Mesenchymal stem cell (in vitro differentiated cells and primary cell): ENCODE data around the gene CRBN.
A peak's percentile ranks its signal among the peaks of the same experiment; 100 is the strongest.

Source experiments
- DNase-seq: peaks from one replicate; pipeline ENCODE4 v3.0.0-alpha.2; 2013
- H2AFZ ChIP-seq: one replicate; pipeline ENCODE4 v1.6.1; 2013; ENCODE audit warnings: low read depth, mild to moderate bottlenecking, control low read depth, inconsistent platforms, low read length, moderate library complexity
- H2AK5ac ChIP-seq: 2 replicates; pipeline ENCODE4 v1.6.1; 2013; ENCODE audit warnings: low read length, moderate library complexity, mild to moderate bottlenecking, inconsistent platforms; ENCODE audit not compliant: severe bottlenecking
- H2BK120ac ChIP-seq: one replicate; pipeline ENCODE4 v1.6.1; 2013; ENCODE audit warnings: low read depth, mild to moderate bottlenecking, inconsistent platforms, low read length, moderate library complexity
- H2BK12ac ChIP-seq, 2 experiments: one replicate each; pipeline ENCODE4 v1.6.1; 2013; ENCODE audit warnings: inconsistent platforms in 2 of 2, low read length in 2 of 2, mild to moderate bottlenecking in 2 of 2, moderate library complexity in 2 of 2, control low read depth in 1 of 2
- H2BK15ac ChIP-seq: one replicate; pipeline ENCODE4 v1.6.1; 2013; ENCODE audit warnings: mild to moderate bottlenecking, low read depth, inconsistent platforms; ENCODE audit not compliant: poor library complexity, severe bottlenecking
- H2BK5ac ChIP-seq: 2 replicates; pipeline ENCODE4 v1.6.1; 2013; ENCODE audit warnings: low read depth, mild to moderate bottlenecking, low read length, control low read depth, inconsistent platforms; ENCODE audit not compliant: poor library complexity, severe bottlenecking
- H3K14ac ChIP-seq, 2 experiments: one replicate each; pipeline ENCODE4 v1.6.1; 2013; ENCODE audit warnings: inconsistent platforms in 2 of 2, low read length in 2 of 2, control low read depth in 1 of 2, mild to moderate bottlenecking in 1 of 2, moderate library complexity in 1 of 2
- H3K18ac ChIP-seq, 2 experiments: one replicate each; pipeline ENCODE4 v1.6.1; 2013; ENCODE audit warnings: inconsistent platforms in 2 of 2, low read length in 2 of 2, control low read depth in 1 of 2, low read depth in 1 of 2, mild to moderate bottlenecking in 1 of 2
- H3K23ac ChIP-seq, 2 experiments: one replicate each; pipeline ENCODE4 v1.6.1; 2013; ENCODE audit warnings: inconsistent platforms in 2 of 2, low read length in 2 of 2, mild to moderate bottlenecking in 2 of 2, moderate library complexity in 2 of 2, control low read depth in 1 of 2
- H3K27ac ChIP-seq: 2 replicates; pipeline ENCODE4 v1.5.1; 2013; ENCODE audit warnings: mild to moderate bottlenecking, moderate library complexity, low read length, control low read depth, inconsistent platforms; ENCODE audit not compliant: poor library complexity, severe bottlenecking
- H3K27me3 ChIP-seq, 2 experiments: 2 replicates each; pipeline versions ENCODE4 v1.6.1 to v1.7.0; 2013; ENCODE audit warnings: low read length in 2 of 2, mild to moderate bottlenecking in 2 of 2, moderate library complexity in 2 of 2, control low read depth in 1 of 2, inconsistent platforms in 1 of 2; ENCODE audit not compliant: control insufficient read depth in 1 of 2, insufficient read depth in 1 of 2
- H3K36me3 ChIP-seq, 2 experiments: 2 replicates each; pipeline versions ENCODE4 v1.6.1 to v1.7.0; 2013; ENCODE audit warnings: low read length in 2 of 2, control low read depth in 1 of 2, inconsistent platforms in 1 of 2, low read depth in 1 of 2, mild to moderate bottlenecking in 1 of 2; ENCODE audit not compliant: insufficient read depth in 2 of 2, control insufficient read depth in 1 of 2
- H3K4ac ChIP-seq, 2 experiments: one replicate each; pipeline ENCODE4 v1.6.1; 2013; ENCODE audit warnings: inconsistent platforms in 2 of 2, low read length in 2 of 2, mild to moderate bottlenecking in 2 of 2, moderate library complexity in 2 of 2, control low read depth in 1 of 2, low read depth in 1 of 2
- H3K4me1 ChIP-seq: 2 replicates; pipeline ENCODE4 v1.6.1; 2013; ENCODE audit warnings: low read depth, low read length, control low read depth; ENCODE audit not compliant: control insufficient read depth, insufficient read depth
- H3K4me2 ChIP-seq: 2 replicates; pipeline ENCODE4 v1.6.1; 2013; ENCODE audit warnings: low read length, mild to moderate bottlenecking, inconsistent platforms; ENCODE audit not compliant: poor library complexity, severe bottlenecking
- H3K4me3 ChIP-seq, 2 experiments: 2 replicates each; pipeline versions ENCODE4 v1.5.1 to v1.7.0; 2013; ENCODE audit warnings: low read length in 2 of 2, mild to moderate bottlenecking in 2 of 2, control low read depth in 1 of 2, low read depth in 1 of 2; ENCODE audit not compliant: insufficient read depth in 1 of 2
- H3K79me1 ChIP-seq: replicated peaks from 2 replicates; pipeline ENCODE4 v1.6.1; 2013; ENCODE audit warnings: mild to moderate bottlenecking, control low read depth, low read length, inconsistent platforms; ENCODE audit not compliant: poor library complexity, severe bottlenecking
- H3K9ac ChIP-seq: 2 replicates; pipeline ENCODE4 v1.7.0; 2013; ENCODE audit warnings: mild to moderate bottlenecking, low read length, moderate library complexity
- H3K9me3 ChIP-seq: 2 replicates; pipeline ENCODE4 v1.7.0; 2013; ENCODE audit warnings: mild to moderate bottlenecking, low read length; ENCODE audit not compliant: control insufficient read depth
- H4K8ac ChIP-seq: one replicate; pipeline ENCODE4 v1.6.1; 2013; ENCODE audit warnings: inconsistent platforms, mild to moderate bottlenecking, low read length, moderate library complexity
- H4K91ac ChIP-seq: one replicate; pipeline ENCODE4 v1.6.1; 2013; ENCODE audit warnings: mild to moderate bottlenecking, low read length, inconsistent platforms
- WGBS: methylation state at CpG from one replicate; pipeline ENCODE4 v1.1.7; 2013; ENCODE audit warnings: mixed read lengths; 5-methylcytosine and 5-hydroxymethylcytosine counted together

CRBN gene

DNA sequence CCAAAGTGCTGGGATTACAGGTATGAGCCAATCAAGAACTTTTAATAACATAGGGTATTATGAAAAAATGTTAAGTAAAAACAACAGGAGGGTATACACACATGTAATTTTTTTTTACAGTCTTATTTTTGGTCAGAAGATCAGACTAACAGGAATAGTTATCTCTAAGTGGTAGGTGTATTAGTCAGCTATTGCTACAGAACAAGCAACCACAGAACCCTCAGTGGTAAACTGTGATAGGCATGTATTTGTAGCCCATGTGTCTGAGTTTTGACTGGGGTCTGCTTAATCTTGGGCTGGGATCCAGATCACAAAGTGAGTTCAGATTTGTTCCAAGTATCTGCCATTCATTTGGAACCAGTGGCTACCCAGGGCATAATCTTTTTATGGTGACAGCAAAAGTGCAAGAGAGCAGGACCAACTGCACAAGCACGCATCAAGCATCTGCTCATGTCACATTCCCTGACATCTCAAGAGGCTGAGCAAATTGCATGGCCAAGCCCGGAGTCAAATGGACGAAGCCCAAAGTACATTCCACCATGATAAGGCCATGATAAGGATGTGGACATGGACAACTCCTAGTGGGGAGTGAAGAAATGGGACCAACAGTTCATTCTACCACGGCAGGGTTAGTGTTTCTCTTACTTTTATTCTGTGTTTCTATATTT lies 66.3 kb downstream of the CRBN start:
- H3K14ac ChIP-seq = no peak overlapping the region
- DNase-seq = no peak
- H4K91ac ChIP-seq = no peak overlapping the region
- WGBS = 73% methylated on average over 3 of the region's 4 CpGs
- no peaks in the 10 kb centered on the region for H3K36me3 ChIP-seq
- H3K18ac ChIP-seq = no peak overlapping the region
- H3K4me1 ChIP-seq = no peaks in the 10 kb centered on the region
- H2AFZ ChIP-seq = no peak overlapping the region
- no peak overlapping the region for H3K4me2 ChIP-seq
- no peak overlapping the region for H3K23ac ChIP-seq
- no peak overlapping the region for H2BK15ac ChIP-seq
- no peak overlapping the region for H3K4ac ChIP-seq
- H2BK12ac ChIP-seq = no peak overlapping the region
- H2BK5ac ChIP-seq = no peak overlapping the region
- no peak overlapping the region for H2AK5ac ChIP-seq
- no peak overlapping the region for H3K4me3 ChIP-seq
- no peak overlapping the region for H4K8ac ChIP-seq
- H3K27me3 ChIP-seq = no peaks in the 10 kb centered on the region
- H3K27ac ChIP-seq = no peak overlapping the region
- H3K9ac ChIP-seq = no peak overlapping the region
- H3K9me3 ChIP-seq = no peaks in the 10 kb centered on the region
- H3K79me1 ChIP-seq = no peaks in the 10 kb centered on the region
- H2BK120ac ChIP-seq = no peak overlapping the region

DNA sequence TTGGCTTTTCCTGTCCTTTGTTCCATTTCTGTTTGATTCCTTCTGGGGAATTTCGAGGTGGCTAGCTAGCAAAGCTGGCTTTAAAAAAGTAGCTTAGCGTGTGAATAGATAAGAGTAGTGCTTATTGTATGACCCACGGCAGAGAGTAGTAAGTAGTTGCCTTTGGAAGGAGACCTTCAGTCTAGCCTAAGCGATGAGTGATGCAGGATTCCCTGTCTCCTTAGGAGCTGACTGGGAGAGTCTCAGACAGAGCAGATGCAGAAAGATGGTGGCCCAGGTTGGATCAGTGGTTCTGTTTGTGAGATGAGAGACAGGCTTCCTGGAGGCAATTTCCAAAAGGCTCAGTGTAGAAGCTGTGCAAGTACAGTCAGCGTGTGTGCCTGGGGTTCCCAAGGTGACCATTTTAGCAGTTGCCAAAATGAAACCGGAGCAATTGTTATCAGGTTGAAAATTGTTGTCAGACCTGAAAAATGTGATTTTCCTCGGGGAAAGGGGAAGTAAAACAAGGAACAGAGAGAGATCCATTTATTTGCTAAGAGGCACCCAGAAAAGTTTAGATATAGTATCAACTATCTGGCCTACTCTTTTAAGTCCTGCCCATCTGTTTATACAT lies 68.6 kb downstream of the CRBN start:
- H4K91ac ChIP-seq = no peak overlapping the region
- no peaks in the 10 kb centered on the region for H3K36me3 ChIP-seq
- H3K4me1 ChIP-seq = no peaks in the 10 kb centered on the region
- no peak overlapping the region for H2AFZ ChIP-seq
- H3K4me3 ChIP-seq = no peak overlapping the region
- peak; percentile 1 for DNase-seq
- H3K9me3 ChIP-seq = no peaks in the 10 kb centered on the region
- H4K8ac ChIP-seq = peak overlapping the region; percentile 37
- no peak overlapping the region for H2AK5ac ChIP-seq
- H3K9ac ChIP-seq = no peak overlapping the region
- no peak overlapping the region for H3K27ac ChIP-seq
- H2BK15ac ChIP-seq = no peak overlapping the region
- H3K27me3 ChIP-seq = no peaks in the 10 kb centered on the region
- no peak overlapping the region for H2BK12ac ChIP-seq
- no peaks in the 10 kb centered on the region for H3K79me1 ChIP-seq
- H3K18ac ChIP-seq = no peak overlapping the region
- H3K4ac ChIP-seq = no peak overlapping the region
- H3K14ac ChIP-seq = no peak overlapping the region
- 88% methylated on average over 6 of the region's 7 CpGs for WGBS
- no peak overlapping the region for H2BK120ac ChIP-seq
- H3K23ac ChIP-seq = no peak overlapping the region
- no peak overlapping the region for H2BK5ac ChIP-seq
- H3K4me2 ChIP-seq = no peak overlapping the region

GRCh38 chr3:3110299-3110630 lies 69.2 kb downstream of the CRBN start, which contains the start of gene IL5RA:
IL5RA (minus strand) TSS chr3:3110374; CDS start chr3:3104984, 5,390 bp downstream.
- H3K9ac ChIP-seq = no peak within 1 kb of the TSS
- no peak within 1 kb of the TSS for H3K18ac ChIP-seq
- DNase-seq = peak; percentile 84
- H3K9me3 ChIP-seq = no peaks in the 10 kb centered on the region
- no peak within 1 kb of the TSS for H3K4me2 ChIP-seq
- H3K4me1 ChIP-seq = no peaks in the 10 kb centered on the region
- no peaks in the 10 kb centered on the region for H3K36me3 ChIP-seq
- H3K27me3 ChIP-seq = no peaks in the 10 kb centered on the region
- H2BK12ac ChIP-seq = no peak within 1 kb of the TSS
- no peak within 1 kb of the TSS for H4K91ac ChIP-seq
- H3K14ac ChIP-seq = peak within 1 kb of the TSS in 1 of 2 experiments; percentile 46
- H3K4me3 ChIP-seq = no peak within 1 kb of the TSS
- no peak within 1 kb of the TSS for H3K4ac ChIP-seq
- no peak within 1 kb of the TSS for H3K23ac ChIP-seq
- H3K79me1 ChIP-seq = no peaks in the 10 kb centered on the region
- 41% methylated on average over 3 of the region's 4 CpGs for WGBS
- H3K27ac ChIP-seq = no peak within 1 kb of the TSS
- no peak within 1 kb of the TSS for H2AK5ac ChIP-seq
- no peak within 1 kb of the TSS for H2BK5ac ChIP-seq
- no peak within 1 kb of the TSS for H2BK120ac ChIP-seq
- no peak within 1 kb of the TSS for H2BK15ac ChIP-seq
- H2AFZ ChIP-seq = no peak within 1 kb of the TSS
- peak within 1 kb of the TSS; percentile 37 for H4K8ac ChIP-seq

- DNase-seq = peak; percentile 2
- H3K23ac ChIP-seq = no peak overlapping the region
- no peaks in the 10 kb centered on the region for H3K79me1 ChIP-seq
- H3K4me2 ChIP-seq = no peak overlapping the region
- H3K4me1 ChIP-seq = no peaks in the 10 kb centered on the region
- H3K4me3 ChIP-seq = no peak overlapping the region
- H2BK5ac ChIP-seq = no peak overlapping the region
- H3K14ac ChIP-seq = no peak overlapping the region
- no peaks in the 10 kb centered on the region for H3K36me3 ChIP-seq
- H2BK120ac ChIP-seq = no peak overlapping the region
- no peak overlapping the region for H2AK5ac ChIP-seq
- no peak overlapping the region for H2BK15ac ChIP-seq
- no peaks in the 10 kb centered on the region for H3K27me3 ChIP-seq
- no peak overlapping the region for H3K18ac ChIP-seq
- H3K9me3 ChIP-seq = no peaks in the 10 kb centered on the region
- H4K8ac ChIP-seq = no peak overlapping the region
- no peak overlapping the region for H4K91ac ChIP-seq
- no peak overlapping the region for H2AFZ ChIP-seq
- H3K9ac ChIP-seq = no peak overlapping the region
- no peak overlapping the region for H2BK12ac ChIP-seq
- WGBS = 66% methylated on average over 10 of the region's 11 CpGs
- no peak overlapping the region for H3K4ac ChIP-seq
- no peak overlapping the region for H3K27ac ChIP-seq
These were observed 69.8 kb downstream of the CRBN start for GRCh38 chr3:3109407-3110298.
